ENCODE data around the gene CABP1. TPM values are rescaled to one million over a fixed set of nuclear protein-coding genes. Genes with fewer than 3 reads are reported as not detected.

Gene CABP1
- total RNA-seq, 1 donor from 2014 or later = 0.30 TPM

GRCh38 chr12:120618954-120619615, 21.3 kb upstream of the CABP1 start:
- intact Hi-C loops (cut with DNase I) = no loop called here
- DNase-seq (no peak), ATAC-seq (no peak)
- Histone ChIP-seq H3K36me3 (no peaks in the 10 kb centered on the region), H3K27me3 (ENCODE audit: low read depth) (peaks cover 8% of the 10 kb centered on the region), H3K9me3 (no peaks in the 10 kb centered on the region), H3K4me3 (no peak overlapping the region), H3K4me1 (no peaks in the 10 kb centered on the region), H3K27ac (no peak overlapping the region)
- TF ChIP-seq CTCF (IDR thresholded peaks at IDR 0.05) = no peak

GRCh38 chr12:120620624-120621023, 19.8 kb upstream of the CABP1 start:
- Histone ChIP-seq H3K27me3 (ENCODE audit: low read depth) (peaks cover 8% of the 10 kb centered on the region), H3K27ac (no peak overlapping the region), H3K4me1 (no peaks in the 10 kb centered on the region), H3K4me3 (no peak overlapping the region), H3K36me3 (no peaks in the 10 kb centered on the region), H3K9me3 (no peaks in the 10 kb centered on the region)
- intact Hi-C loops (cut with DNase I) = no loop called here
- ATAC-seq (no peak), DNase-seq (no peak)
- TF ChIP-seq CTCF (IDR thresholded peaks at IDR 0.05) = no peak

DNA sequence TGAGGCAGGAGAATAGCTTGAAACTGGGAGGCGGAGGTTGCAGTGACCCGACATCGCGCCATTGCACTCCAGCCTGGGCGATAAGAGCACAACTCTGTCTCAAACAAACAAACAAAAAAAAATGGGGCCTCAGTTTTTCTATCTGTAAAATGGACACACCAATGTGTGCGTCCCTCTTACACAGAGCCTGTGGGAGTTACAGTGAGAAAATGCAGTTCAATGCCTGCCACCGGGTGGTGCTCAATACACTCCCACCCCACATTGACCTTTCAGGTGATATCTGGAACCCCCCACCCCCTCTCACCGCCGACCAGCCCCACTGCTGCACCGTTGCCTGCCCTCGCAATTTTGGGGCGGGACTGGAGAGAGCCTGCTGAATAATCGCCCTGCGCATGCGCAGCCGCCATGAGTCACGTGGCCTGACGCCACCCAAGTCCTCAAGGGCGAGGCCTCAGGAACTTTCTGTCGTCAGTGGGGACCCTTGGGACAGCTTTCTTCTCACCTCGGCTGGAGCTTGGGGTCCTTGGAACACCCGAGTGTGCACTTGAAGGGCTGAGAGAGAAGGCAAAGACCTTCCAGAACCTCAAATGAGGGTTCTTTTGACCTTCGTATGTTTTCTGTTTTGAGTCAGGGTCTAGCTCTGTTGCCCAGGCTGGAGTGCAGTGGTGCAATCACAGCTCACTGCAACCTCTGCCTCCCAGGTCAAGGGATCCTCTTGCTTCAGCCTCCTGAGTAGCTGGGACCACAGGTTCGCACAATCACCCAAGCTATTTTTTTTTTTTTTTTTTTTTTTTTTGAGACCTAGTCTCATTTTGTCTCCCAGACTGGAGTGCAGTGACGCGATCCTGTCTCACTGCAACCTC, 14.6 kb upstream of the CABP1 start:
- ATAC-seq (no peak), DNase-seq (no peak)
- Histone ChIP-seq H3K4me1 (no peaks in the 10 kb centered on the region), H3K27me3 (ENCODE audit: low read depth) (no peaks in the 10 kb centered on the region), H3K9me3 (no peaks in the 10 kb centered on the region), H3K4me3 (no peak overlapping the region), H3K27ac (no peak overlapping the region), H3K36me3 (no peaks in the 10 kb centered on the region)
- TF ChIP-seq CTCF (IDR thresholded peaks at IDR 0.05) = no peak
- intact Hi-C loops (cut with DNase I) = no loop called here

DNA sequence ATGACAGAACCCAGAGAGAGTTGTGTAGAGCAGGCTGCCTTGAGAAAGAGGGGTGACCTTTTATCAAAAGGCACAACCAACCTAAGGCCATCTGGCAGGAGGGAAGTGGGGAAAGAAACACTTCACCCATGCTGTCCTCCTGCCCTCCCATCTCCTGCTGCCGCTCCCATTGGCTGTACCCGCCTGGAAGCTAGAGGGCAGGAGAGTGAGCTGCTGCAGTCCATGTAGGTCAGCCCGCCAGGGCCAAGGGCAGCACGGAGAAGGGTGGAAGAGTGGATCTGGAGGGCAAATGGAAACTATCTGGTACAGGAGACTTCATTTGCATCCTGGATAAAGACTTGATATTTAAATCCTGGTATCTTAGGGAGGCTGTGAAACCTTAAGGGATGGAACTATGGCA, 11.5 kb upstream of the CABP1 start:
- no peak for TF ChIP-seq CTCF (IDR thresholded peaks at IDR 0.05)
- Histone ChIP-seq H3K27me3 (ENCODE audit: low read depth) (peaks cover 5% of the 10 kb centered on the region), H3K4me1 (no peaks in the 10 kb centered on the region), H3K36me3 (no peaks in the 10 kb centered on the region), H3K9me3 (no peaks in the 10 kb centered on the region), H3K27ac (no peak overlapping the region), H3K4me3 (no peak overlapping the region)
- DNase-seq (no peak), ATAC-seq (no peak)
- intact Hi-C loops (cut with DNase I) = no loop called here

DNA sequence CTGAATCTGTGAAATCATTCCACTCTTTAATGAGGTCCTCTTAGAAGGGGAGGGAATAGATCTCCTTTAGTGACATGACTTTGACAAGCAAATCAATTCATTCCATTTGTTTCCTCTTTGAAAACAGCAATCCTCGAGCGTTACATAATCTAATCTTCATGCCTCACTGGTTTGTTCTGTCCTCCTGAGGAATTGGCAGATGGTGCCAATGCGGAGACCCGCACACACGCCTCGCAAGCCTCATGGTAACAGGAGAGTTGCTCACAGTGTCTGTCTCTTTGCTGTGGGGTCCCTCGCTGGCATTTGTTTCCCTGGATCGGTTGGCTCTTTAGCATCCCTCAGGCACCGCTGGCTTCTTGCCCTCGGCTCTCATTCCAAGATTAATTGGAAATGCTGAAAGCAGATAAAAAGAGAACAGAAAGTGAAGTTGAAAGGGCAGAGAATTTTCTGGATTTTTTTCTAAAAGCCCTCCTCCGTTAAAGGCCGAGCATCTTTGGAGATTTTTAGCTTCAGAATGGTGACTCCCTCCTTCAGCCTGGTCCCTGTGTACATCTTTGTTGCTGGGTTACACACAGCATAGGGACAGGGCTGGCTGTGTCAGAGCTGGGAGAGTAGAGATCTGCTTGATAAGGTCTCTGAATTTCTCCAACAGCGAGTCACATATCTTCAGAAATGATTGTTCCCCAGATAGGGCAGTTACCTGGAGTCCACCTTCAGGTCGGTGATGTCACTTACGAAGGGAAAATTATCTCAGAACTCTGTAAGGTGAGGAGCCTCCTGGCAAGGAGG, 10.1 kb upstream of the CABP1 start:
- Histone ChIP-seq H3K4me1 (no peaks in the 10 kb centered on the region), H3K36me3 (no peaks in the 10 kb centered on the region), H3K27ac (no peak overlapping the region), H3K4me3 (no peak overlapping the region), H3K9me3 (no peaks in the 10 kb centered on the region), H3K27me3 (ENCODE audit: low read depth) (peaks cover 5% of the 10 kb centered on the region)
- ATAC-seq = no peak
- DNase-seq = no peak
- TF ChIP-seq CTCF (IDR thresholded peaks at IDR 0.05) = no peak
- intact Hi-C loops (cut with DNase I) = no loop called here
